K562 (cell line): ENCODE results near the gene CMIP. TPM values are rescaled to one million over a fixed set of nuclear protein-coding genes. Genes with fewer than 3 reads are reported as not detected.

Experiments used
- CBX3 ChIP-seq, 2 experiments: IDR thresholded peaks; 1 replicate in 1 of 2; 2 replicates in 1 of 2; pipeline ENCODE4 v1.6.1; 2012; ENCODE audit warnings: inconsistent platforms in 2 of 2, low read length in 2 of 2, borderline replicate concordance in 1 of 2, control low read depth in 1 of 2
- COPS2 ChIP-seq: fragments of 450-650 bp; conservative IDR thresholded peaks from 2 replicates; pipeline ENCODE4 v1.6.1; 2016; ENCODE audit warnings: mild to moderate bottlenecking, moderate library complexity
- CREB3L1 ChIP-seq: fragments of 450-650 bp; IDR thresholded peaks from 2 replicates; pipeline ENCODE4 v1.6.1; 2014; ENCODE audit warnings: low read depth, mild to moderate bottlenecking, moderate library complexity, borderline replicate concordance
- ETS1 ChIP-seq: conservative IDR thresholded peaks from 2 replicates; pipeline ENCODE4 v1.6.1; 2011; ENCODE audit warnings: low read depth, mild to moderate bottlenecking, low read length; ENCODE audit not compliant: control insufficient read depth
- IRF9 ChIP-seq: fragments of 450-650 bp; IDR thresholded peaks from 2 replicates; pipeline ENCODE4 v1.6.1; 2016; ENCODE audit warnings: missing biosample characterization, missing genetic modification characterization
- KDM1A ChIP-seq, 2 experiments: fragments of 450-650 bp; IDR thresholded peaks; 2 replicates each; pipeline ENCODE4 v1.6.1; 2016; ENCODE audit warnings: mild to moderate bottlenecking in 2 of 2
- KDM4B ChIP-seq, 2 experiments: fragments of 450-650 bp in 1 of 2; sonication (generic) in 1 of 2; IDR thresholded peaks; 2 replicates each; pipeline ENCODE4 v1.6.1; 2016 to 2017; ENCODE audit warnings: borderline replicate concordance in 2 of 2, antibody characterized with exemption in 1 of 2, low read depth in 1 of 2, mild to moderate bottlenecking in 1 of 2
- NR2C2 ChIP-seq, 2 experiments: fragments of 200-800 bp in 1 of 2; sonication (Bioruptor generic) in 1 of 2; sonication (generic) in 1 of 2; formaldehyde crosslinking in 1 of 2; IDR thresholded peaks; 2 replicates each; pipeline versions ENCODE4 v1.6.1 to v1.8.0; 2016 to 2022; ENCODE audit warnings: mild to moderate bottlenecking in 1 of 2, missing compliant biosample characterization in 1 of 2, missing genetic modification characterization in 1 of 2, missing genetic modification reagents in 1 of 2
- RERE ChIP-seq: sonication (generic); formaldehyde crosslinking; IDR thresholded peaks from 2 replicates; pipeline ENCODE4 v1.8.0; 2023; ENCODE audit warnings: missing genetic modification reagents, mild to moderate bottlenecking, borderline replicate concordance
- SMC3 ChIP-seq: conservative IDR thresholded peaks from 2 replicates; pipeline ENCODE4 v1.6.1; 2011; ENCODE audit warnings: low read depth, low read length, improper control_type of control experiment; ENCODE audit not compliant: insufficient read depth
- TEAD1 ChIP-seq, 2 experiments: fragments of 450-650 bp in 1 of 2; sonication (generic) in 1 of 2; formaldehyde crosslinking; IDR thresholded peaks; 2 replicates each; pipeline versions ENCODE4 v1.4.0 to v1.8.0; 2020 to 2022; ENCODE audit warnings: mild to moderate bottlenecking in 2 of 2, missing genetic modification reagents in 1 of 2
- TFAP4 ChIP-seq: sonication (generic); formaldehyde crosslinking; IDR thresholded peaks from 2 replicates; pipeline ENCODE4 v1.8.0; 2022; ENCODE audit warnings: missing genetic modification reagents, mild to moderate bottlenecking, moderate library complexity, borderline replicate concordance
- ZC3H8 ChIP-seq: fragments of 450-650 bp; IDR thresholded peaks from 2 replicates; pipeline ENCODE4 v1.6.1; 2017
- ZNF384 ChIP-seq: IDR thresholded peaks from 2 replicates; pipeline ENCODE4 v1.6.1; 2012; ENCODE audit warnings: low read depth, low read length, improper control_type of control experiment
- polyA plus RNA-seq, 8 experiments: library from polyadenylated mRNA; depleted of rRNA in 4 of 8; stranded (reverse) in 5 of 8; unstranded in 3 of 8; fragments of >200 nt; fragmentation: Nextera tagmentation in 2 of 8; fragmentation: Illumina TruSeq in 1 of 8; extraction: Ambion mirVana in 2 of 8; extraction: Trizol in 1 of 8; gene quantifications; 2 replicates each; pipeline versions ENCODE4 v1.2.1 to v1.2.3, GENCODE V29; 2011 to 2014; ENCODE audit warnings: inconsistent platforms in 1 of 8, missing spikeins in 1 of 8
- total RNA-seq, 7 experiments: library from RNA; depleted of rRNA in 6 of 7; stranded (reverse); fragments of >200 nt in 6 of 7; fragmentation: Illumina TruSeq in 2 of 7; extraction: Trizol in 2 of 7; gene quantifications; 2 replicates each; pipeline versions ENCODE4 v1.2.1 to v1.2.3, GENCODE V29; 2011 to 2021; ENCODE audit warnings: low replicate concordance in 1 of 7

CMIP gene
- total and polyA plus RNA-seq, 9 of the 15 experiments (the other 6 are each of a cell fraction or from before 2014, with no cell fraction given), result 0.94 to 82.5 (median 10.3) TPM

GRCh38 chr16:81403601-81404391 lies 40.8 kb upstream of the CMIP start (continued):
- TF ChIP-seq ZNF384 (peak; percentile 23; the same call in 1 of the 2 replicates), IRF9 (tag) (no peak), COPS2 (no peak), KDM1A (IDR thresholded peaks at IDR 0.05) (no peak), SMC3 (peak; percentile 100), ZC3H8 (no peak), TFAP4 (CRISPR knock-in tag) (peak; percentile 69; the same call in 1 of the 2 replicates), KDM4B (IDR thresholded peaks at IDR 0.05; ENCODE audit: borderline replicate concordance in 2 of 2, low read depth in 1 of 2) (no peak; a peak in 1 of 4 replicates), ETS1 (0 out of 2 replicates have a peak, but pooled peaks have one; percentile 19), TEAD1 (CRISPR knock-in tag; IDR thresholded peaks at IDR 0.05) (no peak), CBX3 (IDR thresholded peaks at IDR 0.05; ENCODE audit: borderline replicate concordance in 1 of 2, low read length in 2 of 2) (0 out of 3 replicates have a peak, but pooled peaks of 1 of the 2 experiments have one; percentile 27), RERE (CRISPR knock-in tag) (no peak), CREB3L1 (peak; percentile 34; the same call in 1 of the 2 replicates), NR2C2 (CRISPR knock-in tag; IDR thresholded peaks at IDR 0.05) (0 out of 2 replicates have a peak, but pooled peaks have one; percentile 51), NR2C2 (tag; IDR thresholded peaks at IDR 0.05) (no peak)
